HepG2 (cell line): ENCODE data around the gene PLEKHA6. TPM values are rescaled to one million over a fixed set of nuclear protein-coding genes. Genes with fewer than 3 reads are reported as not detected.

Experiments used
- FOSL2 ChIP-seq: sonication (generic); formaldehyde crosslinking; IDR thresholded peaks from 2 replicates; pipeline ENCODE4 v1.4.0; 2020; ENCODE audit warnings: missing genetic modification reagents
- FOXC1 ChIP-seq: sonication (generic); formaldehyde crosslinking; IDR thresholded peaks from 2 replicates; pipeline ENCODE4 v1.8.0; 2022; ENCODE audit warnings: mild to moderate bottlenecking, missing genetic modification reagents, borderline replicate concordance
- FOXP4 ChIP-seq: sonication (generic); formaldehyde crosslinking; IDR thresholded peaks from 2 replicates; pipeline ENCODE4 v1.4.0; 2020; ENCODE audit warnings: missing genetic modification reagents
- GFI1 ChIP-seq: sonication (generic); formaldehyde crosslinking; IDR thresholded peaks from 2 replicates; pipeline ENCODE4 v1.5.0; 2020; ENCODE audit warnings: missing genetic modification reagents, mild to moderate bottlenecking, borderline replicate concordance
- HOXA7 ChIP-seq: sonication (generic); formaldehyde crosslinking; IDR thresholded peaks from 2 replicates; pipeline ENCODE4 v1.8.1; 2022; ENCODE audit warnings: mild to moderate bottlenecking, missing genetic modification reagents, moderate library complexity
- KMT2A ChIP-seq: sonication (generic); formaldehyde crosslinking; IDR thresholded peaks from 2 replicates; pipeline ENCODE4 v1.4.0; 2020; ENCODE audit warnings: missing genetic modification reagents
- NFATC3 ChIP-seq: sonication (generic); formaldehyde crosslinking; IDR thresholded peaks from 2 replicates; pipeline ENCODE4 v1.5.1; 2020; ENCODE audit warnings: mild to moderate bottlenecking, missing genetic modification reagents
- POLR2AphosphoS5 ChIP-seq: IDR thresholded peaks from 2 replicates; pipeline ENCODE4 v1.6.1; 2012; ENCODE audit warnings: low read depth, low read length
- SP5 ChIP-seq: IDR thresholded peaks from 2 replicates; pipeline ENCODE4 v1.6.1; 2016; ENCODE audit warnings: low read depth, borderline replicate concordance
- TBL1XR1 ChIP-seq: fragments of 150-350 bp; IDR thresholded peaks from 2 replicates; pipeline ENCODE4 v1.6.1; 2014; ENCODE audit warnings: borderline replicate concordance, low read length; ENCODE audit not compliant: partially characterized antibody
- ZNF253 ChIP-seq: sonication (generic); formaldehyde crosslinking; IDR thresholded peaks from 2 replicates; pipeline ENCODE4 v1.8.0; 2022; ENCODE audit warnings: mild to moderate bottlenecking, missing genetic modification reagents, borderline replicate concordance
- ZNF280B ChIP-seq: sonication (generic); formaldehyde crosslinking; IDR thresholded peaks from 2 replicates; pipeline ENCODE4 v1.5.0; 2020; ENCODE audit warnings: missing genetic modification reagents, mild to moderate bottlenecking, borderline replicate concordance
- ZNF484 ChIP-seq: sonication (generic); formaldehyde crosslinking; IDR thresholded peaks from 2 replicates; pipeline ENCODE4 v1.5.1; 2020; ENCODE audit warnings: mild to moderate bottlenecking, low read depth, missing genetic modification reagents, borderline replicate concordance
- ZNF720 ChIP-seq: sonication (generic); formaldehyde crosslinking; IDR thresholded peaks from 2 replicates; pipeline ENCODE4 v1.4.0; 2020; ENCODE audit warnings: missing genetic modification reagents
- ZNF777 ChIP-seq: sonication (generic); formaldehyde crosslinking; IDR thresholded peaks from 2 replicates; pipeline ENCODE4 v1.4.0; 2020; ENCODE audit warnings: missing genetic modification reagents
- ZNF780A ChIP-seq: sonication (generic); formaldehyde crosslinking; IDR thresholded peaks from 2 replicates; pipeline ENCODE4 v1.8.0; 2022; ENCODE audit warnings: mild to moderate bottlenecking, missing genetic modification reagents, moderate library complexity
- polyA plus RNA-seq, 8 experiments: library from polyadenylated mRNA; depleted of rRNA in 3 of 8; stranded (reverse) in 7 of 8; unstranded in 1 of 8; fragments of >200 nt; fragmentation: Illumina TruSeq in 4 of 8; extraction: Trizol in 4 of 8; gene quantifications; 2 replicates each; pipeline versions ENCODE4 v1.2.1 to v1.2.3, GENCODE V29; 2011 to 2016; ENCODE audit warnings: low read depth in 4 of 8, missing spikeins in 1 of 8, mixed read lengths in 1 of 8; ENCODE audit not compliant: insufficient read depth in 1 of 8
- total RNA-seq, 5 experiments: library from RNA; depleted of rRNA; stranded (reverse); fragments of >200 nt; fragmentation: Illumina TruSeq; extraction: Trizol; gene quantifications; 2 replicates each; pipeline ENCODE4 v1.2.3, GENCODE V29; 2016; ENCODE audit warnings: low read depth in 1 of 5
- TF ChIP-seq, protein P1 (sequence below): sonication (generic); formaldehyde crosslinking; IDR thresholded peaks from 2 replicates; pipeline ENCODE4 v1.4.0; 2020; ENCODE audit warnings: missing genetic modification reagents
- TF ChIP-seq, protein P2 (sequence below): sonication (generic); formaldehyde crosslinking; IDR thresholded peaks from 2 replicates; pipeline ENCODE4 v1.4.0; 2020; ENCODE audit warnings: missing genetic modification reagents
- TF ChIP-seq, protein P3 (sequence below): IDR thresholded peaks from 2 replicates; pipeline ENCODE4 v1.6.1; 2016; ENCODE audit warnings: mild to moderate bottlenecking

The PLEKHA6 gene
- total and polyA plus RNA-seq, 2 of the 13 experiments (the other 11 are each of a cell fraction or from before 2014, with no cell fraction given), result 5.3 to 11.4 TPM

- TF ChIP-seq, protein P1, sequence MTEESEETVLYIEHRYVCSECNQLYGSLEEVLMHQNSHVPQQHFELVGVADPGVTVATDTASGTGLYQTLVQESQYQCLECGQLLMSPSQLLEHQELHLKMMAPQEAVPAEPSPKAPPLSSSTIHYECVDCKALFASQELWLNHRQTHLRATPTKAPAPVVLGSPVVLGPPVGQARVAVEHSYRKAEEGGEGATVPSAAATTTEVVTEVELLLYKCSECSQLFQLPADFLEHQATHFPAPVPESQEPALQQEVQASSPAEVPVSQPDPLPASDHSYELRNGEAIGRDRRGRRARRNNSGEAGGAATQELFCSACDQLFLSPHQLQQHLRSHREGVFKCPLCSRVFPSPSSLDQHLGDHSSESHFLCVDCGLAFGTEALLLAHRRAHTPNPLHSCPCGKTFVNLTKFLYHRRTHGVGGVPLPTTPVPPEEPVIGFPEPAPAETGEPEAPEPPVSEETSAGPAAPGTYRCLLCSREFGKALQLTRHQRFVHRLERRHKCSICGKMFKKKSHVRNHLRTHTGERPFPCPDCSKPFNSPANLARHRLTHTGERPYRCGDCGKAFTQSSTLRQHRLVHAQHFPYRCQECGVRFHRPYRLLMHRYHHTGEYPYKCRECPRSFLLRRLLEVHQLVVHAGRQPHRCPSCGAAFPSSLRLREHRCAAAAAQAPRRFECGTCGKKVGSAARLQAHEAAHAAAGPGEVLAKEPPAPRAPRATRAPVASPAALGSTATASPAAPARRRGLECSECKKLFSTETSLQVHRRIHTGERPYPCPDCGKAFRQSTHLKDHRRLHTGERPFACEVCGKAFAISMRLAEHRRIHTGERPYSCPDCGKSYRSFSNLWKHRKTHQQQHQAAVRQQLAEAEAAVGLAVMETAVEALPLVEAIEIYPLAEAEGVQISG, result peak; percentile 44
- TF ChIP-seq KMT2A (CRISPR knock-in tag) (peak; percentile 83; the same call in 1 of the 2 replicates), NFATC3 (no peak), POLR2AphosphoS5 (peak; percentile 65), ZNF253 (CRISPR knock-in tag) (no peak), HOXA7 (CRISPR knock-in tag) (no peak), ZNF720 (CRISPR knock-in tag) (no peak), ZNF484 (CRISPR knock-in tag) (no peak), FOXC1 (CRISPR knock-in tag) (peak; percentile 44; the same call in 1 of the 2 replicates), TBL1XR1 (peak; percentile 13), FOXP4 (CRISPR knock-in tag) (peak; percentile 26; the same call in 1 of the 2 replicates), ZNF780A (CRISPR knock-in tag) (no peak), FOSL2 (CRISPR knock-in tag) (peak; percentile 11; the same call in 1 of the 2 replicates), ZNF280B (no peak), ZNF777 (CRISPR knock-in tag) (peak; percentile 60), SP5 (CRISPR knock-in tag) (peak; percentile 54; the same call in 1 of the 2 replicates), GFI1 (CRISPR knock-in tag) (no peak)
- TF ChIP-seq, protein P2, sequence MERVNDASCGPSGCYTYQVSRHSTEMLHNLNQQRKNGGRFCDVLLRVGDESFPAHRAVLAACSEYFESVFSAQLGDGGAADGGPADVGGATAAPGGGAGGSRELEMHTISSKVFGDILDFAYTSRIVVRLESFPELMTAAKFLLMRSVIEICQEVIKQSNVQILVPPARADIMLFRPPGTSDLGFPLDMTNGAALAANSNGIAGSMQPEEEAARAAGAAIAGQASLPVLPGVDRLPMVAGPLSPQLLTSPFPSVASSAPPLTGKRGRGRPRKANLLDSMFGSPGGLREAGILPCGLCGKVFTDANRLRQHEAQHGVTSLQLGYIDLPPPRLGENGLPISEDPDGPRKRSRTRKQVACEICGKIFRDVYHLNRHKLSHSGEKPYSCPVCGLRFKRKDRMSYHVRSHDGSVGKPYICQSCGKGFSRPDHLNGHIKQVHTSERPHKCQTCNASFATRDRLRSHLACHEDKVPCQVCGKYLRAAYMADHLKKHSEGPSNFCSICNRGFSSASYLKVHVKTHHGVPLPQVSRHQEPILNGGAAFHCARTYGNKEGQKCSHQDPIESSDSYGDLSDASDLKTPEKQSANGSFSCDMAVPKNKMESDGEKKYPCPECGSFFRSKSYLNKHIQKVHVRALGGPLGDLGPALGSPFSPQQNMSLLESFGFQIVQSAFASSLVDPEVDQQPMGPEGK, result 0 out of 2 replicates have a peak, but pooled peaks have one; percentile 8
- TF ChIP-seq, protein P3, sequence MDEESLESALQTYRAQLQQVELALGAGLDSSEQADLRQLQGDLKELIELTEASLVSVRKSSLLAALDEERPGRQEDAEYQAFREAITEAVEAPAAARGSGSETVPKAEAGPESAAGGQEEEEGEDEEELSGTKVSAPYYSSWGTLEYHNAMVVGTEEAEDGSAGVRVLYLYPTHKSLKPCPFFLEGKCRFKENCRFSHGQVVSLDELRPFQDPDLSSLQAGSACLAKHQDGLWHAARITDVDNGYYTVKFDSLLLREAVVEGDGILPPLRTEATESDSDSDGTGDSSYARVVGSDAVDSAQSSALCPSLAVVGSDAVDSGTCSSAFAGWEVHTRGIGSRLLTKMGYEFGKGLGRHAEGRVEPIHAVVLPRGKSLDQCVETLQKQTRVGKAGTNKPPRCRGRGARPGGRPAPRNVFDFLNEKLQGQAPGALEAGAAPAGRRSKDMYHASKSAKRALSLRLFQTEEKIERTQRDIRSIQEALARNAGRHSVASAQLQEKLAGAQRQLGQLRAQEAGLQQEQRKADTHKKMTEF (CRISPR knock-in tag), result peak; percentile 68; the same call in 1 of the 2 replicates
These were observed 18.3 kb upstream of the PLEKHA6 start (continued) for GRCh38 chr1:204377800-204378668.
